Heart right ventricle (tissue), 16 donors: ENCODE measurements around the gene COLQ. TPM values are rescaled to one million over a fixed set of nuclear protein-coding genes. Genes with fewer than 3 reads are reported as not detected.
"Not testable (repeated sequence)": the region's sequence is repeated elsewhere in the genome, so short reads cannot be mapped to it uniquely, and the experiment has no call there.

Source experiments
- ATAC-seq, 8 donors: fragments of 200-7000 bp; cut with Tn5 transposase; one replicate each; pipeline ENCODE4 v1.9.1; 2020; ENCODE audit warnings: mild to moderate bottlenecking in 8 of 8, moderate library complexity in 8 of 8, moderate number of reproducible peaks in 1 of 8
- DNase-seq, 2 donors: peaks; one replicate each; pipeline ENCODE4 v3.0.0-alpha.2; 2020
- H3K27ac ChIP-seq, 10 donors: fragments of 200-600 bp; sonication (generic) in 2 of 10; one replicate each; pipeline versions ENCODE4 v1.5.0 to v1.8.0; 2020 to 2022; ENCODE audit warnings: mild to moderate bottlenecking in 3 of 10
- H3K27me3 ChIP-seq, 7 donors: fragments of 200-600 bp; one replicate each; pipeline ENCODE4 v1.8.0; 2021 to 2022; ENCODE audit warnings: mild to moderate bottlenecking in 2 of 7
- H3K36me3 ChIP-seq, 9 donors: fragments of 200-600 bp; sonication (generic) in 1 of 9; one replicate each; pipeline versions ENCODE4 v1.5.0 to v1.8.0; 2020 to 2022; ENCODE audit warnings: mild to moderate bottlenecking in 2 of 9
- H3K4me1 ChIP-seq, 9 donors: fragments of 200-600 bp; sonication (generic) in 1 of 9; one replicate each; pipeline versions ENCODE4 v1.5.0 to v1.8.0; 2020 to 2022; ENCODE audit warnings: mild to moderate bottlenecking in 4 of 9
- H3K4me3 ChIP-seq, 10 donors: fragments of 200-600 bp; sonication (generic) in 2 of 10; one replicate each; pipeline versions ENCODE4 v1.5.0 to v1.8.0; 2020 to 2022; ENCODE audit warnings: mild to moderate bottlenecking in 7 of 10, moderate library complexity in 2 of 10
- H3K9me3 ChIP-seq, 11 donors: fragments of 200-600 bp in 10 of 11; sonication (generic) in 2 of 11; one replicate each; pipeline versions ENCODE4 v1.5.0 to v1.8.0; 2013 to 2022; ENCODE audit warnings: mild to moderate bottlenecking in 2 of 11, control low read depth in 1 of 11, moderate library complexity in 1 of 11
- CTCF ChIP-seq, 9 donors: fragments of 200-600 bp; sonication (generic) in 2 of 9; IDR thresholded peaks; one replicate each; pipeline versions ENCODE4 v1.5.0 to v1.8.0; 2021 to 2022; ENCODE audit warnings: antibody characterized with exemption in 9 of 9, mild to moderate bottlenecking in 5 of 9, moderate library complexity in 1 of 9
- WGBS, 2 donors: extraction: QIAGEN DNeasy Blood & Tissue Kit; methylation state at CpG; one replicate each; pipeline ENCODE4 v1.1.7; 2013; ENCODE audit warnings: inconsistent platforms in 1 of 2; 5-methylcytosine and 5-hydroxymethylcytosine counted together
- intact Hi-C, 10 donors: fragments of 100-400 bp; cut with DNase I; formaldehyde crosslinking; loops; one replicate each; pipeline versions ENCODE4 v1.11.1 to v1.14.2; 2022
- polyA plus RNA-seq, 2 donors: library from polyadenylated mRNA; stranded (reverse); fragments of 200-250 nt; gene quantifications; one replicate each; pipeline ENCODE4 v1.2.3, GENCODE V29; 2013
- total RNA-seq, 10 donors: library from RNA; stranded (reverse); fragmentation: NEBNext Ultra II Directional in 3 of 10; extraction: Animal tissue kit (Norgen Biotek cat#: 25700) in 3 of 10; gene quantifications; one replicate each; pipeline versions ENCODE4 v1.2.1 to v1.2.4, GENCODE V29; 2021 to 2023
- donor health status: Arrhythmogenic right ventricular cardiomyopathy.
- donor health status: ischemic (EF 13 %, LVEDD 7.1; RV severe dilation, severe dysfunction).
- donor health status: healthy with polysubstance abuse.
- donor health status: DM: no; HTN: yes; CAD: no.
- donor health status: DM: no; HTN: no; CAD: no.
- donor health status: ischemic (EF 25% LVEDD 6.9; RV normal size, moderate dysfunction).
- donor health status: ischemic (EF 25% LVEDD 5.7; RV mildly dilated, moderate dysfunction).
- donor health status: healthy.
- donor health status: DM: yes; HTN: yes; CAD: no.
- donor health status: Ischemic cardiomyopathy.
- donor health status: ischemic (EF 35%, LVEDD 5.7; RV mildly dilated, moderate dysfunction).
- donor health status: nonischemic (EF 11% LVEDD 7.7; RV severe dilation, severe dysfunction).
- donor health status: DM: yes; HTN: yes; CAD: no.
- donor health status: PGD.
- donor health status: ischemic (EF 29% LVEDD 5.4; RV normal size, mild dysfunction).
- donor health status: nonischemic (EF 23%, LVEDD 6.1; RV moderate dilation, normal function).

COLQ gene
- total and polyA plus RNA-seq, 12 donors, result 0.85 to 23.3 (median 13.0) TPM

- Histone ChIP-seq H3K4me1 (no peaks in the 10 kb centered on the region), H3K27ac (no peak overlapping the region), H3K27me3 (no peaks in the 10 kb centered on the region), H3K36me3 (peaks cover 0 to 30% (median 0%) of the 10 kb centered on the region in 9 donors), H3K4me3 (no peak overlapping the region), H3K9me3 (no peaks in the 10 kb centered on the region)
- TF ChIP-seq CTCF (IDR thresholded peaks at IDR 0.05), result no peak
- ATAC-seq, result peak in 1 of 8 donors; percentile 53
- no peak for DNase-seq
- WGBS, 2 donors, result 97% methylated on average over 9 of the region's 9 CpGs
- intact Hi-C loops, result no loop called here
Measured at GRCh38 chr3:15488002-15488401, 33.5 kb downstream of the COLQ start.

- Histone ChIP-seq H3K4me1 (no peaks in the 10 kb centered on the region), H3K4me3 (no peak overlapping the region), H3K27me3 (no peaks in the 10 kb centered on the region), H3K36me3 (peaks cover 0 to 30% (median 0%) of the 10 kb centered on the region in 9 donors), H3K27ac (no peak overlapping the region), H3K9me3 (no peaks in the 10 kb centered on the region)
- no peak for TF ChIP-seq CTCF (IDR thresholded peaks at IDR 0.05)
- no peak for ATAC-seq
- intact Hi-C loops, result no loop called here
- DNase-seq, result no peak
- 94 to 95% methylated on average over 4 of the region's 4 CpGs for WGBS, 2 donors
Measured at GRCh38 chr3:15486979-15487378, 34.5 kb downstream of the COLQ start.

- Histone ChIP-seq H3K36me3 (peaks cover 0 to 30% (median 0%) of the 10 kb centered on the region in 9 donors), H3K4me1 (no peaks in the 10 kb centered on the region), H3K9me3 (peaks cover 0 to under 1% (median 0%) of the 10 kb centered on the region in 11 donors), H3K27me3 (no peaks in the 10 kb centered on the region), H3K27ac (no peak overlapping the region), H3K4me3 (no peak overlapping the region)
- ATAC-seq (no peak), DNase-seq (no peak)
- WGBS, 2 donors, result 62 to 72% methylated on average over 2 of the region's 2 CpGs
- TF ChIP-seq CTCF (IDR thresholded peaks at IDR 0.05), result no peak
- intact Hi-C loops, result no loop called here
Measured at GRCh38 chr3:15486020-15486419, 35.5 kb downstream of the COLQ start.

GRCh38 chr3:15484551-15484950 lies 37.0 kb downstream of the COLQ start:
- not testable (repeated sequence) for H3K4me3 ChIP-seq

GRCh38 chr3:15479400-15480224 lies 41.9 kb downstream of the COLQ start:
- Histone ChIP-seq H3K36me3 (peaks cover 0 to 6% (median 0%) of the 10 kb centered on the region in 9 donors), H3K27ac (no peak overlapping the region), H3K9me3 (peaks cover 0 to 7% (median 0%) of the 10 kb centered on the region in 11 donors), H3K27me3 (no peaks in the 10 kb centered on the region), H3K4me3 (no peak overlapping the region), H3K4me1 (peaks cover 0 to 41% (median 12%) of the 10 kb centered on the region in 9 donors)
- ATAC-seq, result no peak
- intact Hi-C loops, result no loop called here
- no peak for DNase-seq
- TF ChIP-seq CTCF (IDR thresholded peaks at IDR 0.05), result no peak

More at GRCh38 chr3:15484551-15484950, 37.0 kb downstream of the COLQ start:
- peaks cover 0 to 30% (median 0%) of the 10 kb centered on the region in 9 donors for H3K36me3 ChIP-seq
- DNase-seq, H3K4me1 ChIP-seq, intact Hi-C loops, H3K27ac ChIP-seq, H3K9me3 ChIP-seq, H3K27me3 ChIP-seq, ATAC-seq: not testable (repeated sequence)
- 94 to 96% methylated on average over 6 of the region's 6 CpGs for WGBS, 2 donors
